Loucy (cell line): Measurements from ENCODE around the gene BIN1.

Source experiments
- EZH2phosphoT487 ChIP-seq: fragments of 200-600 bp; IDR thresholded peaks from 2 replicates; pipeline ENCODE4 v1.6.1; 2018; ENCODE audit warnings: antibody characterized with exemption, mild to moderate bottlenecking, moderate library complexity, borderline replicate concordance
- TF ChIP-seq, protein P1 (sequence below): fragments of 200-600 bp; sonication (generic); conservative IDR thresholded peaks from 2 replicates; pipeline ENCODE4 v1.5.1; 2014; ENCODE audit warnings: mild to moderate bottlenecking, antibody characterized with exemption, low read length

DNA sequence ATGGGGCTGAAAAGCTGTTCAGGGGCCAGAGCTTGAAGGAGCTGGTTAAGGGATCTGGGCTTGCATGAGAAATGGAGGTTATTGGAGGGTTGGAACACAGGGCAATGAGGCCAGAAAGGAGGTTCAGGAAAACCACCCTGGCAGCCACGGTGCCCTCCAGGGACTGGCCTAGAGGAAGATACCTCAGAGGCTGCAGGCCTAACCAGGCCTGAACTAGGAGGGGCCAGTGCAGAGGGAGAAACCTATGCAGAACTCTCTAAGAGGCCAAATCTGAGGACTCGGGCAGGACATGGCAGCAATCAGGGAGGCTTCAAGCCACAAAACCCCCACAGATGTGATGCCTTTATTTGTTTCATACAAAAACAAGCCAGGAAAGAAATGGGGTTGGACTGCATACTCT is 66.8 kb downstream of the BIN1 start:
- TF ChIP-seq, protein P1, sequence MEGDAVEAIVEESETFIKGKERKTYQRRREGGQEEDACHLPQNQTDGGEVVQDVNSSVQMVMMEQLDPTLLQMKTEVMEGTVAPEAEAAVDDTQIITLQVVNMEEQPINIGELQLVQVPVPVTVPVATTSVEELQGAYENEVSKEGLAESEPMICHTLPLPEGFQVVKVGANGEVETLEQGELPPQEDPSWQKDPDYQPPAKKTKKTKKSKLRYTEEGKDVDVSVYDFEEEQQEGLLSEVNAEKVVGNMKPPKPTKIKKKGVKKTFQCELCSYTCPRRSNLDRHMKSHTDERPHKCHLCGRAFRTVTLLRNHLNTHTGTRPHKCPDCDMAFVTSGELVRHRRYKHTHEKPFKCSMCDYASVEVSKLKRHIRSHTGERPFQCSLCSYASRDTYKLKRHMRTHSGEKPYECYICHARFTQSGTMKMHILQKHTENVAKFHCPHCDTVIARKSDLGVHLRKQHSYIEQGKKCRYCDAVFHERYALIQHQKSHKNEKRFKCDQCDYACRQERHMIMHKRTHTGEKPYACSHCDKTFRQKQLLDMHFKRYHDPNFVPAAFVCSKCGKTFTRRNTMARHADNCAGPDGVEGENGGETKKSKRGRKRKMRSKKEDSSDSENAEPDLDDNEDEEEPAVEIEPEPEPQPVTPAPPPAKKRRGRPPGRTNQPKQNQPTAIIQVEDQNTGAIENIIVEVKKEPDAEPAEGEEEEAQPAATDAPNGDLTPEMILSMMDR: no peak
- no peak for TF ChIP-seq EZH2phosphoT487
